Caco-2 (cell line): ENCODE results near the gene PCSK5. TPM values are rescaled to one million over a fixed set of nuclear protein-coding genes. Genes with fewer than 3 reads are reported as not detected.
"Not testable (repeated sequence)": the region's sequence is repeated elsewhere in the genome, so short reads cannot be mapped to it uniquely, and the experiment has no call there.

Source experiments
- BruUV-seq: library from RNA; stranded (reverse); fragments of 400-500 nt; replicated peaks from 2 replicates; lab custom pipeline; 2021; lab: Mats Ljungman, UMichigan
- CTCF ChIA-PET: fragments of 300-600 bp; sonication (Branson Sonifier 250); formaldehyde crosslinking; loops from one replicate; lab custom pipeline; 2022; ENCODE audit warnings: antibody characterized with exemption; lab: Charles Lee
- POLR2A ChIA-PET: fragments of 300-600 bp; sonication (Branson Sonifier 250); formaldehyde crosslinking; loops from one replicate; lab custom pipeline; 2022; ENCODE audit warnings: antibody characterized with exemption; lab: Charles Lee
- DNase-seq, 2 experiments: peaks; one replicate each; pipeline versions ENCODE4 v3.0.0 to v3.0.0-alpha.2; 2020 to 2022
- H3K27me3 ChIP-seq: replicated peaks from 2 replicates; pipeline ENCODE4 v1.6.0; 2011; ENCODE audit warnings: low read length; ENCODE audit not compliant: control insufficient read depth, insufficient read depth
- H3K36me3 ChIP-seq: 2 replicates; pipeline ENCODE4 v1.5.1; 2011; ENCODE audit warnings: low read length; ENCODE audit not compliant: control insufficient read depth, insufficient read depth
- H3K4me1 ChIP-seq: fragments of 250-450 bp; sonication (Bioruptor Pico); 2 replicates; pipeline ENCODE4 v1.5.1; 2020; ENCODE audit warnings: mild to moderate bottlenecking
- H3K4me3 ChIP-seq: 2 replicates; pipeline ENCODE4 v1.5.1; 2011; ENCODE audit warnings: low read depth, mild to moderate bottlenecking, control low read depth, low read length
- H3K9me3 ChIP-seq: fragments of 250-450 bp; sonication (Bioruptor Pico); 2 replicates; pipeline ENCODE4 v1.5.1; 2020; ENCODE audit warnings: mild to moderate bottlenecking, moderate library complexity
- H3K27ac Mint-ChIP-seq: one replicate; pipeline ENCODE4 v1.8.0; 2022; ENCODE audit warnings: mixed read lengths; ENCODE audit not compliant: unreplicated experiment
- H3K27me3 Mint-ChIP-seq: one replicate; pipeline ENCODE4 v1.8.0; 2022; ENCODE audit warnings: mixed read lengths; ENCODE audit not compliant: insufficient read depth, unreplicated experiment
- H3K36me3 Mint-ChIP-seq: one replicate; pipeline ENCODE4 v1.8.0; 2022; ENCODE audit warnings: mild to moderate bottlenecking, mixed read lengths; ENCODE audit not compliant: insufficient read depth, unreplicated experiment
- H3K4me1 Mint-ChIP-seq: one replicate; pipeline ENCODE4 v1.8.0; 2022; ENCODE audit warnings: low read depth, mixed read lengths; ENCODE audit not compliant: unreplicated experiment
- H3K4me3 Mint-ChIP-seq: one replicate; pipeline ENCODE4 v1.8.0; 2022; ENCODE audit warnings: mild to moderate bottlenecking, moderate library complexity, mixed read lengths; ENCODE audit not compliant: unreplicated experiment
- H3K9me3 Mint-ChIP-seq: one replicate; pipeline ENCODE4 v1.8.0; 2022; ENCODE audit warnings: mixed read lengths; ENCODE audit not compliant: unreplicated experiment
- CTCF ChIP-seq, 2 experiments: fragments of 200-600 bp in 1 of 2; IDR thresholded peaks; 1 replicate in 1 of 2; 2 replicates in 1 of 2; pipeline versions ENCODE4 v1.5.1 to v1.8.0; 2011 to 2022; ENCODE audit warnings: antibody characterized with exemption in 1 of 2, control low read depth in 1 of 2, inconsistent platforms in 1 of 2, low read depth in 1 of 2, low read length in 1 of 2, mild to moderate bottlenecking in 1 of 2, moderate library complexity in 1 of 2; ENCODE audit not compliant: insufficient read depth in 1 of 2, severe bottlenecking in 1 of 2, unreplicated experiment in 1 of 2
- intact Hi-C: fragments of 100-400 bp; cut with micrococcal nuclease; formaldehyde crosslinking; loops from one replicate; pipeline ENCODE4 v1.10.0; 2022; ENCODE audit not compliant: unreplicated experiment
- total RNA-seq: library from RNA; stranded (reverse); gene quantifications from 2 replicates; pipeline ENCODE4 v1.2.3, GENCODE V29; 2022

Gene PCSK5
- total RNA-seq, 1 experiment from 2014 or later, result 10.9 TPM

DNA sequence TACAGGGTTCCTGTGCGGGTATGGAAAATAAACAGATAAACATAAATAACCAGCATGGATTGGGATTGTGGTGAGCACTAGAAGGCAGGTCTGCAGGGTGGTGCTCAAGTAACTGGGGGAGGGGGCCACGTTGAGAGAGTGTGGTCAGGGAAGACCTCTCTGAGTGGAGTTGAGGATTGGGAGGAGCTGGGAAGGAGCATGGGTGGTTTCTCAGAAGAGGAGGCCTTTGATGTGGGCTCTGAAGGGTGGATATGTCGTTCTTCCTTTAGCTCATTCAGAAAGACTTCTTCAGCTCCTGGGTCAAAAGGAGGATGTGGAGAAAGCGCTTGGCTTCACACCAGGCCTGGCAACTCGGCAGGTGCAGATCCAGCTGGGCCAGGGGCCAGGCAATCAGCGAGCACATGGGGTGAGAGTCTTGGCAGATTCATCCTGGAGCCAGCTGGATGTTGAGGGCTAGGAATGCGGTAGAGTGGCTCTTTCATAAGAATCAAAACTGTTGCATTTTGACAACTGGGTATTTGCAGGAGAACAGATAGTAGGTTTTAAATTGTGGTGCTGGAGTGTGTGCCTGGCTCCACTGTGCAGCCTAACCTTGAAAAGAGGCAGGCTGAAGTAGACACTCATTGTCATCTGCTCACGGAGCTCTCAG is 71.7 kb downstream of the PCSK5 start:
- Histone ChIP-seq H3K9me3 (no peaks in the 10 kb centered on the region), H3K4me1 (no peaks in the 10 kb centered on the region), H3K4me3 (no peak overlapping the region), H3K27me3 (no peaks in the 10 kb centered on the region), H3K36me3 (no peaks in the 10 kb centered on the region)
- POLR2A ChIA-PET, result no interaction called here
- no peak overlapping the region for H3K4me3 Mint-ChIP-seq
- no peak for DNase-seq
- H3K9me3 Mint-ChIP-seq, result no peaks in the 10 kb centered on the region
- H3K27me3 Mint-ChIP-seq, result no peaks in the 10 kb centered on the region
- no peaks in the 10 kb centered on the region for H3K36me3 Mint-ChIP-seq
- no peaks in the 10 kb centered on the region for H3K4me1 Mint-ChIP-seq
- CTCF ChIA-PET, result no interaction called here
- no peak for TF ChIP-seq CTCF (IDR thresholded peaks at IDR 0.05; ENCODE audit: insufficient read depth in 1 of 2, low read depth in 1 of 2, low read length in 1 of 2, severe bottlenecking in 1 of 2, unreplicated experiment in 1 of 2)
- no TSS peak for BruUV-seq
- no peak overlapping the region for H3K27ac Mint-ChIP-seq
- intact Hi-C loops, result no loop called here

GRCh38 chr9:75962662-75963036 is 72.2 kb downstream of the PCSK5 start:
- ChIA-PET POLR2A (no interaction called here), CTCF (no interaction called here)
- Histone ChIP-seq H3K4me1 (no peaks in the 10 kb centered on the region), H3K36me3 (no peaks in the 10 kb centered on the region), H3K4me3 (no peak overlapping the region), H3K9me3 (no peaks in the 10 kb centered on the region), H3K27me3 (no peaks in the 10 kb centered on the region)
- Mint-ChIP-seq H3K9me3 (no peaks in the 10 kb centered on the region), H3K27ac (no peak overlapping the region), H3K4me3 (no peak overlapping the region), H3K27me3 (no peaks in the 10 kb centered on the region), H3K4me1 (no peaks in the 10 kb centered on the region), H3K36me3 (no peaks in the 10 kb centered on the region)
- DNase-seq, result no peak
- intact Hi-C loops, result no loop called here
- no peak for TF ChIP-seq CTCF (IDR thresholded peaks at IDR 0.05; ENCODE audit: insufficient read depth in 1 of 2, low read depth in 1 of 2, low read length in 1 of 2, severe bottlenecking in 1 of 2, unreplicated experiment in 1 of 2)
- BruUV-seq, result no TSS peak

DNA sequence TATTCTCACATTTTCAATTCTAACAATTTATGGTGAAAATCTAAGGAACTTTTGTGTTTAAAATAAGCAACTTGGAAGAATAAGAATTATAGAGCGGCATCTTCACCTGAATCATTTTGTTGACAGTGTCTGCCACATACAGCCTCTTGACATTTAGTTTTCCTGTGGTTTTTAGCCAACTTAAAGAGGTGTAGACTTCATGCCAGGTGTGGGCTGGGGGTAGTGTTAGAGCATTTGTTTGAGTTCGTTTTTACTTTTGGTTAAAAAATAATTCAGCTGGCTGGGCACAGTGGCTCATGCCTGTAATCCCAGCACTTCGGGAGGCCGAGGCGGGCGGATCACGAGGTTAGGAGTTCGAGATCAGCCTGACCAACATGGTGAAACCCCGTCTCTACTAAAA is 72.8 kb downstream of the PCSK5 start:
- intact Hi-C loops, H3K36me3 Mint-ChIP-seq, H3K4me3 ChIP-seq, H3K27ac Mint-ChIP-seq, H3K27me3 ChIP-seq, H3K36me3 ChIP-seq, H3K4me1 ChIP-seq, H3K9me3 ChIP-seq, H3K9me3 Mint-ChIP-seq, POLR2A ChIA-PET, DNase-seq, BruUV-seq, H3K27me3 Mint-ChIP-seq, H3K4me3 Mint-ChIP-seq, H3K4me1 Mint-ChIP-seq, CTCF ChIA-PET: not testable (repeated sequence)
